Fibroblast of skin of back (primary cell): Measurements from ENCODE around the gene ZNF521.

Experiments
- DNase-seq: peaks from one replicate; pipeline ENCODE4 v3.0.0-alpha.2; 2013

Gene ZNF521

DNA sequence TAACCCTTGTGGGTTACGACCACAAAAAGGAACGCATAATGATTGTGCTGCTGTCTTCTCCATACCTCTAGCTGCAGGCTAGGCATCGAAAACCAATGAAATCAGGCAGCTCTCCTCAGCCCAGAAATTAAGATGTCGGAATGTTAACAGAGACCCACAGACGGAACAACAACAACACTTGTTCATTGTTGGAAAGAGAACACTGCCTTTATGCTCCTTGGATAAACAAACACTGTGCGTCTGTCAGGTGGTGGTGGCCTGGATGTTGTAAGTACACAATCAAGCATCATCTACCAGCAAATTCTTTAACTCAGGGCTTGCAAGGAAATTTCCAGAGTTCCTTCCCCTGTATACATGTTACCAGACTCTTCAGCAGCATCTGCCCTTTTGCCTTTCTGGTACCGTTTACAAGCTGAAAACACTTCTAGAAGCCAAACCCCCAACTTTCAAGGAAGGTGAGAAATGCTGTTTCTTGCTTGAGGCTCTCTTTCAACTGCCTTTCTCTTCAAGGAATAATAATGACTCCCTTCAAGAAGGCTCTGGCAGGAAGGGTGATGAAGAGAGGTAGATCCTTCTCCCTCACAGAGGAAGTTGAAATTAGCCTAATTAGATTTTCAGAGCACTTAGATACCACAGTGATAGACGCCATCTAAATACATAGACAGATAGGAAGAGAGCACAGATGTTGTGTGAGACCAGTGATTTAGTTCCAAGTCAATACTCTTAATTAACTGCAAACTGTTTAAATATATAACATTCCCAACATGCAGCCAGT, 332.7 kb downstream of the ZNF521 start:
- no peak for DNase-seq

DNA sequence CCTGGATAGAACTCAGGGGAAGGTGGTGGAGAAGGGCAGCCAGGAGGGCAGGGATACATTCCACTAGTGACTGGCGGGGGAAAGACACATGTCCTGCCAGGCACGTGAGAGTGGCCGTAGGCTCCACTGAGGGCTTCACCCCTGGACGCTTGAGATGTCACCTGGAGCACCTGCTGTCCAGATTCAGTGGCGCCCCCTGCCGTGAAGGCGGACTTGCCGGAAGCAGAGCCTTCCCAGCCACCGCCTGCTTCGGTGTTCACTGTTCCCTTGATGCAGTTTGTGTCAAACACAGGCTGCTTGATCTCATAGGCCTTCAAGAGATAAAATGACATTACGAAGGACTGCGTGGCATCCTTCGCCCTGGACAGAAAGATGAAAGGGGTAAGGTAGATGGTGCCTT, 335.3 kb downstream of the ZNF521 start:
- DNase-seq, result no peak

GRCh38 chr18:25016181-25016580, 335.8 kb downstream of the ZNF521 start:
- DNase-seq, result no peak
